COR-L47 (cell line): Measurements from ENCODE around the gene PKHD1.
"Not testable (repeated sequence)": the region's sequence is repeated elsewhere in the genome, so short reads cannot be mapped to it uniquely, and the experiment has no call there.

ENCODE experiments used
- DNase-seq: peaks from one replicate; lab custom pipeline; 2025; lab: John Stamatoyannopoulos, UW

Gene PKHD1

GRCh38 chr6:51986864-51987263, 100.5 kb downstream of the PKHD1 start:
- no peak for DNase-seq

- no peak for DNase-seq
Measured at GRCh38 chr6:51983564-51983963, 103.8 kb downstream of the PKHD1 start.

DNA sequence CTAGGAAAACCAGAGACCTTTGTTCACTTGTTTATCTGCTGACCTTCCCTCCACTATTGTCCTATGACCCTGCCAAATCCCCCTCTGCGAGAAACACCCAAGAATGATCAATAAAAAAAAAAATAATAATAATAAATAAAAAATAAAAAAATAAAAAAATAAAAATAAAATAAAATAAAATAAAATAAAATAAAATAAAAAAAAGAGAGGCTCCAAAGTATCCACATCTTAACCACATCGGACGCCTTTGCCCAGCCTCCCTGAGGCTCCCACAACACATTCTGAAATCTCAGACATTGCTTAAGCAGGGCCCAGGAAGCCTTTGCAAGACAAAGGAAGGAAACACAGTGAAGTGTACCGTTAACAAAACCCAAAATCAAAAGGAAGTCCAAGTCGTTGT, 104.7 kb downstream of the PKHD1 start:
- not testable (repeated sequence) for DNase-seq

- no peak for DNase-seq
Measured at GRCh38 chr6:51976374-51976773, 111.0 kb downstream of the PKHD1 start.

DNA sequence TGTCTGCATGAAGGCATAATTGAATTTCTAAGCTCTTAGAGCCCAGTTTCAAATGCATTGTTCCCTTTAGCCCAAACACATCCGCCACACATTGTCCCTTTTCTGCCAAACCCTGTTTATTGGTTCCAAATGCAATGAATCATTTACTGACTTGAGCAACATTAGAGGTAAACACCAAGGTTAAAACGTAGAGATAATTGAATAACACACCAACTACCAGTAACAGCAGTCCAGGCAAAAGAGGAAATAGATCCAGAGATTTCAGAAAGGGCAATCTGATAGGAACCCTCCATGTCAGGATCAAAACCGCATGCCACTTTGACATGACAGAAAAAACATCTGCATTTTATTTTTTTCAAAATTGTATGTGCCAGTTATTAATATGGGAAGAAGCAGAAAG, 114.8 kb downstream of the PKHD1 start:
- DNase-seq = no peak

DNA sequence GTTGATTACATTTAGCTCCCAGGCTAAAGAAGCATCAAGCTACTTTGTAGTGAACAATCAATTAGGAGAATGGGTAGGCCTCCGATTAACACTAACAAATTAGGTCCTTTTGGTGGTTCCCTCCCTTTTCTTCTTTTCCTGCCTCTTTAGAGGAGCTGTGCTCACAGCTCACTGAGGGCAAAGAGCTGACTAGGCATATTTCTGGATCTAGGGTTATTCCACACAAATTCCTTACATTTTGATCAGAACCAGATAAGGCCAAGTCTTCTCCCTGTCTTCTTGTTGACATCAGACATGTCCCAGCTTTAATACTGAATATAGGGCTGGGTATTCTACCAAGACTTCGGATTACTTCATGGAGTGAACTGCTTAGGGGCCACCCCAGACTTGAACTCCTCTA, 119.1 kb downstream of the PKHD1 start:
- DNase-seq = peak; percentile 36

DNA sequence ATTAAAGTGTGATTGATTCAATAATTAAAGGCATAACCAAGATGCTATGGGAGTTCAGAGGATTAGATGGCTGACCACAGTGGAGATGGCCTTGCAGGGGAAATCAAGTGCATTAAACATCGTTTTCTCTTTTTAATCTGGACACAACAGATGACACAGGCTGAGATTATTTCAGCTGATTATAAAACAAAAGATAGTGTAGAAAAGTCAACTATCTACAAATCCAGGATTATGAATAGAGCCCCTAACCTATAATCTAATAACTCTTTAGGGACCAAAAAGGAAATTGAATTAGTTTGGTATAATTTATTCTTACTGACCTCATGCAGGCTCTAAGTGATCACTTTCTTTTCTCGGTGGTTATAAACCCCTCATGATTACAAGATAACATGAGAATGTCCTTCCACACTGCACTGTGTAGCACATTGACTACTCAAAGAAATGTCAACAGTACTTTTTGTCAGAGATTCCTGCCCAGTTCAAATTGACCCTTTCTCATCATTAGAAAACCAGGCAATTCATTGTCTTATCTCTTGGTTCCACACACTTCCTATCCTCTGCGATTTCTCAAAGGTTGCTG, 122.1 kb downstream of the PKHD1 start:
- DNase-seq = no peak

GRCh38 chr6:51963980-51964379, 123.4 kb downstream of the PKHD1 start:
- DNase-seq = no peak

DNA sequence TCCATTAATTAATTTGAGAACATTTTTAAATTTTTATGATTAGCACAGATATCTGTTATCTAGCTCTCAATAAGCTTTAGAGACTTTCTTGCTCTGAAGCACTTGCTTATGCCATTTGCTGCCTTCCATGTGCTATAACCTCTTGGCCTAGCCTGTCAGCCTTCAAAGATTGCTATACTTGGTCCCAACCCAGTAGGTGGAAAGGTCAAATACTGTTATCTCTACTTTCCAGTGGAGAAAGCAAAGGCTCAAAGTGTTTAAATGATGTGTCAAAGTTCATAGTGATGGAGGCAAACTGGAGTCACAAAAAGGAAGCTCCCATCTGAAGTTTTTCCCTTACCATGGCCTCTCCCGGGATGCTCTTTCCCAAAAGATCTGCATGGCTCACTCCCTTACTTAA, 125.1 kb downstream of the PKHD1 start:
- no peak for DNase-seq

DNA sequence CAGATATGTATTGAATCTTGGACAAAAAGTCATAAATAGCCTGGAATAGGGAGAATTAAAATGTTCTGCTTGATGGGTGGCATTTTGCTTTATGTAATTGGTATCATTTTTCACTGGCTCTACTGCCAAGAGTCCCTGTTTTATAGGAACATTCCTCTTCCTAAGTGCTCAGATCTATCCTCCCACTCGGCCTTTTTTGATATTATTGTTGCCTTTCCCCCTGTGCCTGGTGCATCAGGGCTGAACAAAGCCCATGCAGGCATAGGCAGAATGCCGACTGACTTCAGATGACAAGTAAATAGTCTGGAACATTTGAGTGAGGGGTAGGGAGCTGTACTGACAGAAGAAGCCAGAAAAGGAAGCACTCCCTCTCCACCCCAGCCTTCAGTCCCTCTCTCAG, 127.0 kb downstream of the PKHD1 start:
- DNase-seq = no peak

- DNase-seq = peak; percentile 59
Measured at GRCh38 chr6:51959744-51960383, 127.5 kb downstream of the PKHD1 start.

DNA sequence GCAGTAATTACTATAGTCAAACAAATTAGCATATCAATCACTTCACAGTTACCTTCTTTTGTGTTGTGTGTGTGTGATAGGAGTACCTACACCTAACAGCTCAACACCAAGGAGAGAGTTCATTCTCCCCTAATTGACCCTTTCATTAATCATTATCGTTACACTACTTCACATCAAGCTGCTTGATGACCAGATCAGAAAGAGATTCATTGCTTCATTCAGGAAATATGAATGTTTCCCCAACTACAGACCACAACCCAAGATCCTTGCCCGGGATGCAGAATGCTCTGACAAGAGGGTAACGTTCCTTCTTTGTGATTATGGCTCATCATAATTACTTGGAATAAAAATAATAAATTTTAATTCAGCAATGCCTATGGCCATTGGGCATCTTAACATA, 132.7 kb downstream of the PKHD1 start:
- no peak for DNase-seq

- no peak for DNase-seq
Measured at GRCh38 chr6:51953246-51953645, 134.2 kb downstream of the PKHD1 start.

DNA sequence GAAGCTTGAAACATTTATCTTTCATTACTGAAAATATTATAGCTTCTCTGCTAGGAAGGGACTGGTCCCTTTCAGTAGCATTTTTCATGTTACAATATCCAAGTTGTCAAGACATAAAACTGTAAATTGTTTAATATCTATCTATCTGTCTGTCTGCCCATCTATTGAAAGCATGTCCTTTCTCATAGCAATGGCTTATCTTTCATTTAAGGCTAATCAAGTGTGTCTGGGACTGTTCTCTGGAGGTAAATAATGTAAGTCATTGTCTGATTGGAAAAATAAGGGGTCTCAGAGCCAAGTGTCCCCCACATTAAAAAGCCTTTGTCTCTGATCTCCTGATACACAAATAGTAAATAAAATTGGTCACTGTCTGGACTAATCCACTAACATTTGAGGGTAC, 135.5 kb downstream of the PKHD1 start:
- DNase-seq = no peak

- no peak for DNase-seq
Measured at GRCh38 chr6:51949526-51949925, 137.9 kb downstream of the PKHD1 start.

DNA sequence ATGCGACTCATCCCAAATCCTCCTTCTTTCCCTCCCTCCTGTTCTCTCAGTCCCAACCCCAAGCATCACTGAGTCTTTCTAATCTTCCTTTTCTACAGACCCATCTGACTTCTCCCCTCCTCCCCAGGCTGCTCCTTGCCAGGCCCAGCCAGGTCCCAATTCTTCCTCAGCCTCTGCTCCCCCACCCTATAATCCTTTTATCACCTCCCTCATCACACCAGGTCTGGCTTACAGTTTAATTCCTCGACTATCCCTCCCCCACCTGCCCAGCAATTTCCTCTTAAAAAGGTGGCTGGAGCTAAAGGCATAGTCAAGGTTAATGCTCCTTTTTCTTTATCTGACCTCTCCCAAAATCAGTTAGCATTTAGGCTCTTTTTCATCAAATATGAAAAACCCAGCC, 147.7 kb downstream of the PKHD1 start:
- not testable (repeated sequence) for DNase-seq

DNA sequence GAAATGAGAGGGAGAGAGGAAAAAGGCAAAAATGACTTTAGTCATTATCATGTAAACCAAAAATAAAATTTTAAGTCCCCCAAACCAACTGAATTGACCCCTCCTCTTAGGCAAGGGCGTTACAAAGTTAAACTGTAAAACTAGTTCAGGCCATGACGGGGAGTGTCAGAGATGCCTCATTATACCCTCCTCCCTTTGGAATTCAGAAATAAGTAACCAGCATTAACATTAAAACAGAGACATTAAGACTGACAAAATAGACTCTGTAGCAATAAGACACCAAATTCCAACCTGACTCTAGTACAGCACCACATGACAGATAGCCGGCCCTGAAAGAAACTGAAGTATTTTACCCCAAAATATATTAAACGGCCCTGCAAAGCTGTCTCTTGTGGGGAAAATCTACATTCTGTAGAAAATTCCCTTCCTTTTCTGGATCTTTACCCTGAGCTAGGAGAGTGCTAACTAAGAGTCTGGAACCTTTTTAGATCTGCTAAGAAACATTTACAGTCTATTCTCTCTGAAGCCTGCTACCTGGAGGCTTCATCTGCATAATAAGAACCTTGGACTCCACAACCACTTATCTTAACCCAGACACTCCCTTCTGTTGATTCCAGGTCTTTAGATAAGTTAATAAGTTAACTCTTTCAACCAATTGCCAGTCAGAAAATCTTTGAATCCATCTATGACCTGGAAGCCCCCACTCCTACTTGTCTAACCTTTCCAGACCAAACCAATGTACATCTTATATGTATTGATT, 150.7 kb downstream of the PKHD1 start:
- DNase-seq = no peak

DNA sequence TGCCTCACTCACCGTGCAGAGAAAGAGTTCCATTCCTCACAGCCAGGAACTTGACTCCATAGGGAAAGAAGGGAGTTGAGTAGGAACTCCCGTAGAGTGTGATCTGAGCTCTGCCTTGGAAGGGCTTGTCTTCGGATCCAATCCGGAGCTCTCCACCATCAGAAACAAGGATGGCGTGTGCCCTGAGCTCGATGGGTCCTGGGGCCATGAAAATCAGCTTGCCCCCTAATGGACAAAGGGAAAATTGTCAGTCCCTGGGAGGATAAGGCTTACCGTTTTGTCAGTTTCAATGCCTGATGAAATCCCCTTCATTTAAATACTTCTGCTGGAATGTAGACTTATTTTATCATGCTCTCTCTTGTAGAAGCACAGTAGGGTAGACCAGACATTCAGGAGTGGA, 153.3 kb downstream of the PKHD1 start:
- no peak for DNase-seq

DNA sequence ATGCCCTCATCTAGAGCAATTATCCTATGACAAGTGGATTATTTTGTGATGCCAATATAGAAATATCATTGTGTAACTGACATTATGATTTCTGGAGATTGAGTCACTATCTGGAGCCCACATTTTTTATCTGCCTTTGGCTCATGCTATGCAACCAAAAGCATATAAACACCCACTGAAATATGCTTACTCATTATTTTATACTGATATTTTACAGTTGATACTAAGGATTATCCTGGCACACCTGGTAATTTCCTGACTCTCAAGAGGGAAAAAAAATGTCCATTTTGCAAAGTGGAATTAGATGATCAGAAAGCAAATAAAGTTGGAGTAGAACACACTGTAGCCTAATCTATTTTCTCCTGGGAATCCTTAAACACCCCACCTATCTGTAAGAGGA, 154.5 kb downstream of the PKHD1 start:
- DNase-seq = no peak

DNA sequence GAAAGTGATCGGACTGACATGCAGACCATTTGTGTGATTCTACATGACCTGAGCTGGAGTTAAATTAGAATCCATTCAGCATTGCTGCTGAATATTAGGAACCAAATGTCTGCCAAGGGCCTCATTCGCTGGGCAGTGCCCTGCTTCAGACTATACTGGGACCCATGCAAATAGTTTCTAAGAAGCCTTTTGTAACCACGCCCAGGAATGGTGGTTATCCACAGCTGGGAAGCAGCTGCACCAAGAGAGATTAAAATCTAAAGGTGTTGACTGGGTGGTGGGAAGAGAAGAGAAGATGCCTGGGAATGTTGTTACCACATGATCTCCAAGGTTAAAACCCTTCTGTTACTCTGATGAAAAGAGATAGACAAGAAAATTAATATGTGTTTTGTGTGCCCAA, 156.8 kb downstream of the PKHD1 start:
- DNase-seq = no peak

- no peak for DNase-seq
Measured at GRCh38 chr6:51929934-51930574, 157.4 kb downstream of the PKHD1 start.

GRCh38 chr6:51928320-51928719, 159.1 kb downstream of the PKHD1 start:
- DNase-seq = no peak

DNA sequence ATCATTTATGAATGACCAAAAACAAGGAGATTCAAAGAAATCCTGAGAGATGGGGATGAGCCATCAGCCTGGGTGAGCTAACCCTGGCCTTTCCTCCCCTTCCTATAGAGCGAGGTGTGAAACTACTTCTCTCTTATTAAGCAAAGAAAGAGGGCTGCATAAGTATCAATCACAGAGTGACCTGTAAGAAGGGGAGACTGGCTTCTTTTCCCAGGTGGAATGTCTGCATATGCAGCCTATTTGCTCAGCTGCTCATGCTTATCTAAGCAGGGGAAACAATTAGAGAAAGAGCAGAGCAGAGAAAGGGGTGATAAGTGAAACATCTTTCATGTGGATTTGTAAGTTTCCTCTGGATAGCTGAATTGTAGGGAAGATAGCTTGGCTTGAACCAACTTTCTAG, 160.0 kb downstream of the PKHD1 start:
- peak; percentile 23 for DNase-seq
